C1 segment of cervical spinal cord (tissue), 14 donors: ENCODE measurements around the gene INPP5E.

Experiments
- DNase-seq, 14 donors: peaks; one replicate each; lab custom pipeline; 2025; lab: John Stamatoyannopoulos, UW

Gene INPP5E

DNA sequence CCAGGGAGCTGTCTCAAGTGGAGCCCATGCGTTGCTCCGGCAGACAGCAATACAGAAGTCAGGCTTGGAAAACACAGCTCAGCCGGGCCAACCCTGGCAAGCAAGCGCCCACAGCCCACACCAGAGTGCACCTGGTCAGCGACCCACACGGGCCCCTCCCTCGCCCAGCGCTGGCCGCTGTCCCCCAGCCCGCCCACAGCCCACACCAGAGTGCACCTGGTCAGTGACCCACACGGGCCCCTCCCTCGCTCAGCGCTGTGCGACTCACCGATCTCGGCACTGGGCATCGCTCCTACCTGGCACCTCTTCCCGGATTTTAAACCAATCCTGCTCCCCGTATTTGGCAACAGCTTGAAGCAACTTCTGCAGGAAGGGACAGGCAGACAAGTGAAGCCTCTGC is 52.4 kb downstream of the INPP5E start:
- DNase-seq, result no peak

DNA sequence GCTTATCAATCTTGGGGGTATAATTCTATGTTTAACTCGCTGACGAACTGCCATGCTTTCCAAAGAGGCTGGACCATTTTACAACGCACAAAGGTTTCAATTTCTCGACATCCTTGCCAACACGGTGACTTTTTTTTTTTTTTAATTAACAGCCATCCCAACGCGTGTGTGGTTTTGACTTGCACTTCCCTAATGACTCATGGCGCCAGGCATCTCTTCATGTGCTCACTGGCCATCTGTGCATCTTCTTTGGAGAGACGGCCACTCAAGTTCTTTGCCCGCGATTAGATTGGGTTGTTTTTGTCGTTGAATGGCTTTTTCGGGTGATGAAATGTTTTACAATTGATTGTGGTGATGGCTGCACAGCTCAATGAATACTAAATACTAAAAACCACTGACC is 53.6 kb downstream of the INPP5E start:
- DNase-seq, result no peak

DNA sequence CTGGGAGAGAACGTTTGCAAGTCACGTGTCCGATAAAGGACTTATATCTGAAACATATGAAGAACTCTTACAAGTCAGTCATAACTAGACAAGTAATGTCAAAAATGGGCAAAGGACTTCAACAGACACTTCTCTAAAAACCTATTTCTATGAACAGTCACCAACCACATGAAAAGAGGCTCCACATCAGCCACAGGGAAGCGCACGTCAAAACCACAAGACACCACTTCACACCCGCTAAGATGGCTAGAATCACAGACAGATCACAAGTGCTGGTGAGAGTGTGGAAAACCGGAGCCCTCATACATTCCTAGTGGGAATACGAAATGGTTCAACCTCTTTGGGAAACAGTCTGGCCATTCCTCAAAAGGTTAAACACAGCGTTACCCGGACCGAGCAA is 54.6 kb downstream of the INPP5E start:
- no peak for DNase-seq

DNA sequence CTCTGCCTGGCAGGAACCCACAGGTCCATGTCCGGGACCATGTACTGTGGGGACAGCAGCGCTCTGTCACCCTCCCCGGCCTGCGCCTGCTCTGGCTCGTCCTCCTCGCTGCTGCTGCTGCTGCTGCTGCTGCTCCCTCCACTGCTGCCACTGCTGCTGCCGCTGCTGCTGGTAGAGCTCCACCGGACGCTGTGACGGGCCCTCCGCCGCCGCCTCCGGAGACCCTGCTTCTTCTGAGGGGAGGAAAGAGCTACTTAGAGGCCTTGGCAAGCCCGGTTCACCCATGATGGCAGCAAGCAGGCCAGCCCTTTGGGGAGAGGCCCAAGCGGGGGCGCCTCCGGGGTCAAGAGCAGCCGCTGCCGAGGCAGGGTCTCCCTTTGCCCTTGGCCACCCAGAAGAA is 56.2 kb downstream of the INPP5E start:
- DNase-seq, result no peak

DNA sequence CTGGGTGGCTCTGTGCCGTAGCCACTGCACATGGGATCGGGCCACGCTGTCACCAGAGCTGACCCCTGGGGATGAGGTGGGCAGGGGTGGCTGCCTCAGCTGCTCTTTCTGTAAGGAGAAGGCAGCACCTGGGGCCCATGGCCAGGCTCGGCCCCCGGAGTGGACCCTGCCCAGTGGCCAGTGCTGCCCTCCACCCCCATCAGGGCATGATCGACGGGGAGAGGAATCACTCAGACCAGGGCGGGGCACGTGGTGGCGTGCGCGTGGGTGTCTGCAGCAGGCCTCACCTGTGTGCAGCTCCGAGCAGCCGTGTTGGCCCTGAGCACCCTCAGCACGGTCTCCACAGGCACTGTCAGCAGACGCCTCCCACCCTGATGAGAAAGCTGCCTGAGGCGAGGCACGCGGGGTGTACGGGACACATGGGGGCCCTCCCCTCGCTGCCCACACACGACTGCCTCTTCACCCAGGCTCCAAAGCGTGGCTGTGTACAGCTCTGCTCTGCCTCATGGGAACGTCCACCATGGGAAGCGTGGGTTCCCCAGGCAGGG is 57.6 kb downstream of the INPP5E start:
- no peak for DNase-seq

DNA sequence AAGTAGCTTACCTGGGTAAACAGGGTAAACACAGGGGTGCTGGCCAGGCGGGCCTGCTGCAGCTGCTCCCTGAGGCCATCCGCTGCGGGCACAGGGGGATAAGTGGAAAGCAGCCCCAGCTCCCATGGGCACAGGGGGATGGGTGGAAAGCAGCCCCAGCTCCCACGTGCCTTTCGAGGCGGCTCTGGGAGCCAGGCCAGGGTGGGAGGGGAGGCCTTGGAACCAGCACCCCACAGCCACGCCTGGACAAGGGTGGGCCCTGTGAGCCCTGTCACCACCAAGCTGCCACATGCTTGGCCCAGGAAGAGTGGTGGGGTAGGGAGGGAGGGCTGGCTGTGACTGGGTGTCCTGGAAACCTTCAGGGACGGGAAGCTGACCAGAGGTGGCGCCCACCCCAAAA is 58.3 kb downstream of the INPP5E start:
- DNase-seq, result peak in 3 of 14 donors; percentile 44 to 64 (median 46)

DNA sequence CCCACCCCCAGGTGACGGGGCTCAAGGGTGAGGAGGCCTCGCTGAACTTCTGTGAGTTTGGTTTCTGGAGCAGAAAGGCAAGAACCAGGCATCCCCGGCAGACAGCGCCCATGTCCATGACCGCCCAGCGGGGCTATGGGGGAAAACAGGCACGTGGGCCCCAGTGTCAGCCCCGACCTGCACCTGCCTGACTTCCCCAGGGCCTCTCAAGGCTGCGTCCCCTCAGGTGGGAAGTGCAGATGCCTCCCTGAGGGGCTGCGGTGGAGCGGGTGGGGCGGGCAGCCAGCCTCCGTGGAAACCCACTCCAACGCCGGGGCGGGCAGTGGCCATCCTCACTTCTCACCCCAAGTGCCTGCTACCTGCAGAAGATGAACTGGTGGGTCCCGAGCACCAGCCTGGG is 59.3 kb downstream of the INPP5E start:
- no peak for DNase-seq

DNA sequence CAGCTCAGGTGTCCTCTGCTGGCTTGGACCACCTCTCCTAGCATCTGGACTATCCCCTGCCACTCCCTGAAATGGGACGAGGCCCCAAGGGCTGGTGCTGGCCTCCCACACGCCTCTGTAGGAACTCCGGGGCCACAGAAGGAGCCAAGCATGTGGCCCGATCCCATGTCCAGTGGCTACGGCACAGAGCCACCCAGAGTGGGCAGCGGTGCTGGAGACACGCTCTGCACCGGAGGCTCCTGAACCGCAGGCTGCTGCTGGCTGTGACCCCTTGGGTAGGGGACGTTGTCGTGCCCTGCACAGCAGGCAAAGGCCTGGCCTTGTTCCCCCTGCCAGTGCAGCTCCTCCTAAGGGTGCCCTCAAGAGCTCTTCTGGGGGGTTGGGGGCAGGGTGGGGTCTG is 59.8 kb downstream of the INPP5E start:
- DNase-seq, result no peak

DNA sequence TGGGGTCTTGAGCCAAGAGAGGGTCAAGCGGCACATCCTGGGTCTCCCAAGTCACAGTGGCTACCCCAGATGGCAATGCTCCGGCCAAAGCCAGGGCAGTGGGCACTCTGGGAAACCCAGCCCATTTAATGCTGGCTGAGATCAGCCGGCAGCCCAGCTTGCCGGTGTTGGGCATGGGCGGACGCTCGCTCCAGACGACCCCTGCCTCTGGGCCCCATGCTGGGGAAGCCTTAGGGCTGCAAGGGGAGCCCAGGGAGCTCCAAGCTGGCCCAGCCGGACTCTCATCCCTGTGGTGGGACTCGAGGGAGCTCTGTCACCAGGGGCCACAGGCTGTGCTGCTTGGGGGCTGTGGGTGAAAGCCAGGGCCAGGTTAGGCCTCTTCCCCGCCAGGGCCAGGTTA is 60.2 kb downstream of the INPP5E start:
- DNase-seq, result no peak

DNA sequence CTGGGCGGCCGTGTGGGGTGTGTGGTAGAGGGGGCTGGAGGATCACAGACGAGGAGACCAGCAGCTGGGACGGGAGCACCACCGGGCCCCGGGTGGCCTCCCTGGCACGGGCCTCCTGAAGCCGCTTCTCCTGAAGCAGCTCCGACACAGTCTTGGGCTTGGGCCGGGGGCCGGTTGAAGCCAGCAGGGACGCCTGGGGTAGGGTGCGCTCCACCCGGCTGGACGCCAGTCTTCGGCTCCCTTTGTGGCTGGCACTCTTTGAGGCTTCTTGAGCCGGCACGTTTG is 60.7 kb downstream of the INPP5E start:
- no peak for DNase-seq
